ENCODE measurements around the gene TMA16.

GRCh38 chr4:163484906-163485305 lies 9.6 kb upstream of the TMA16 start:
- TF ChIP-seq CTCF (conservative IDR thresholded peaks at IDR 0.05; ENCODE audit: low read depth, low read length) (peak; percentile 72), EZH2 (IDR thresholded peaks at IDR 0.05; ENCODE audit: low read length, unreplicated experiment) (no peak), EZH2phosphoT487 (IDR thresholded peaks at IDR 0.05; ENCODE audit: borderline replicate concordance, low read length) (no peak)

Measured in PC-3 (cell line).